Fibroblast of gingiva (primary cell): ENCODE data around the gene HSPG2.
"Not testable (repeated sequence)": the region's sequence is repeated elsewhere in the genome, so short reads cannot be mapped to it uniquely, and the experiment has no call there.

ENCODE experiments used
- DNase-seq: peaks from one replicate; pipeline ENCODE4 v3.0.0-alpha.2; 2011; ENCODE audit warnings: low read depth

HSPG2 gene

DNA sequence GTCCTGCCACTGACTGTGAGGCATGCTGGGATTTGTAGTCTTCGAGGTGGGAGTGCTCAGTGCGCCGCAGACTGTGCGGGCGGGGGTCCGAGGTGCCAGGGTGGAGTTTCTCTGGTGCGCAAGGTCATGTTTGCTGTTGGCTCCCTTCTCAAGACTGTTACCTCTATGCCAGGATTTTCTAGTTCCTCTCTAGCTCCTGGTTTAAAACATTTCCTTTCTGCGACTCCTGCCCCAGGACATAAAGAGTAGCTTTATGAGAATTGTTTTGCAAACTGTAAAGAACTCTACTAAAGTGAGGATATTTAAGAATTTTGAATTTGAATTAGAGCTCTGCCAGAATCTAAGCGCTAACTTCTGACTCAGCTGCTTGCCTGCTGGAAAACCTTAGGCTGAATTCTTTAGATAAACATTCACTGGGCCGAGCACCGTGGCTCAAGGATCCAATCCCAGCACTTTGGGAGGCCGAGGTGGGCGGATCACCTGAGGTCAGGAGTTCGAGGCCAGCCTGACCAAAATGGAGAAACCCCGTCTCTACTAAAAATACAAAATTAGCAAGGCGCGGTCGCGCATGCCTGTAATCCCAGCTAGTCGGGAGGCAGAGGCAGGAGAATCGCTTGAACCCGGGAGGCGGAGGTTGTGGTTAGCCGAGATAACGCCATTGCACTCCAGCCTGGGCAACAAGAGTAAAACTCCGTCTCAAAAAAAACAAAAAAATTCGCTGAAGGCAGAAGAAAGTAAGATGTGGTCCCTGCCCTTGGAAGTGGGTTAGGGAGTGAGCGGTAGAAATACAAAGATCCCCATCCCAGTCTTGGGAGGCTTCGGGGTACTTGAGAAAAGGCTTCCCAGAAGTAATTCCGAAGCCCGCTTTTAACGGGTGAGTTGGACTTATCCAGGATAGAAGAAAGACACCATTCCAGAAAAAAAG is 153.2 kb downstream of the HSPG2 start:
- DNase-seq: no peak

DNA sequence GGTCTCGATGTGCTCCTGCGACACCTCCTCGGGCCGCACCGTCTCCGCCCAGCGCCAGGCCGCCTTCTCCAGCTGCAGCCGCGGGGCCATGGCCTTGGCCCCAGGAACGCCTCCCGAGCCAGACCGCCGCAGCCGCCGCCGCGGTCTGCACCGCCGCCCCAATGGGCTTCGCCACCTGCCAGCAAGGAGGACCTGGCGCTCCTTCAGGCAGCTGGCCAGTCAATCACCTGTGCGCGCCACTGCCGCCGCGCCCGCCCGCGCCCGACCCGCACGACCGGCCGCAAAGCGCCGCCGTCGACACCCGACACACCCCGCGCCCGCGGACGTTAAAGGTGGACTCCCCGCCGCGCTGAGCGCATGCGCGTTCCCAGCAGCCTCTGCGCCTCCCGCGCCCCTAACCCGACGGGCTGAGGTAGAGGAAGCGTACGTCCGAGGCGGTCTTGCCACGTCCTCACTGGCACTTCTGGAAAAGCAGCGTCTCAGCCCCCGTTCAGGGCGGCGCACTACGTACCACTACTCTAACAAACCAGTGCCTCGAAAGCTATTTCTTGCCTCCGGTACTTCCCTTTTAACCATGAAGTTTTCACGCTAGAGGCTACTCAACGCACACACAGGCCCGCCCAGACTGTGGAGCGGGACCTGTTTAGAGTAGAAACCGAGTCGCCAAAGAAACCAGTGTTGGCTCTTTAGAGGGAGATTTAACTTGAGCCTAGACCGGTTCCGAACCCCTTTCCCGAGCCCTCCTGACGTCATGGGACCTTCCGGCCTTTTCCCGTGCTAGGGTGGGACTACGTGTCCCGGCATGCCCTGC is 154.0 kb downstream of the HSPG2 start, which contains the start of gene USP48:
Gene USP48 (minus strand): TSS at position 282 of the 811 bp plus-strand sequence. CDS start 192 bp downstream, at position 90.
- DNase-seq: peak; percentile 97

DNA sequence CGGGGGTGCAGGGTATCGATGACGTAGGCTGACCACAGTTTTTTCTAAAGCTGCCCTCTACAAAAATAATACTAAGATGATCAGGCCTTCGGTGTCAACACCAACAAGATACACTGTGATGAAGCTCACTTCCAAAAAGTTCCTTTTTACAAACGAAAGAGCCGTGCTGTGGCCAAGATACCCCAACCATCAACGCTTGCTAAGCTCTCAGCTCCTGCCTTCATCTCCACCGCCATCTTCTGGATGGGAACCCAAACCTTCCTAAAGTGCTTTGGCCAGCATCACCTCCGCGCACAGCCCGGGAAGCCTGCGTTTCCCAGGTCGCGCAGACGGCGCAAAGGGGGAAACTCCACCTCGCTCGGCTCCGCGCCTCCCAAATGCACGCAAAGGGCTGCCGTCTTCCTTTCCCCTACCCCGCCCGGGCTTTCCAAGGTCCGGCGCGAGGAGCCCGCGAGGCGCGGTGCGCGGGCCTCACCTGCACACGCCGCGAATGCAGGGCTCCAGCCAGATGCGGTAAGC is 154.7 kb downstream of the HSPG2 start:
- peak; percentile 55 for DNase-seq

- peak; percentile 41 for DNase-seq
Measured at GRCh38 chr1:21781815-21782348, 155.2 kb downstream of the HSPG2 start.

DNA sequence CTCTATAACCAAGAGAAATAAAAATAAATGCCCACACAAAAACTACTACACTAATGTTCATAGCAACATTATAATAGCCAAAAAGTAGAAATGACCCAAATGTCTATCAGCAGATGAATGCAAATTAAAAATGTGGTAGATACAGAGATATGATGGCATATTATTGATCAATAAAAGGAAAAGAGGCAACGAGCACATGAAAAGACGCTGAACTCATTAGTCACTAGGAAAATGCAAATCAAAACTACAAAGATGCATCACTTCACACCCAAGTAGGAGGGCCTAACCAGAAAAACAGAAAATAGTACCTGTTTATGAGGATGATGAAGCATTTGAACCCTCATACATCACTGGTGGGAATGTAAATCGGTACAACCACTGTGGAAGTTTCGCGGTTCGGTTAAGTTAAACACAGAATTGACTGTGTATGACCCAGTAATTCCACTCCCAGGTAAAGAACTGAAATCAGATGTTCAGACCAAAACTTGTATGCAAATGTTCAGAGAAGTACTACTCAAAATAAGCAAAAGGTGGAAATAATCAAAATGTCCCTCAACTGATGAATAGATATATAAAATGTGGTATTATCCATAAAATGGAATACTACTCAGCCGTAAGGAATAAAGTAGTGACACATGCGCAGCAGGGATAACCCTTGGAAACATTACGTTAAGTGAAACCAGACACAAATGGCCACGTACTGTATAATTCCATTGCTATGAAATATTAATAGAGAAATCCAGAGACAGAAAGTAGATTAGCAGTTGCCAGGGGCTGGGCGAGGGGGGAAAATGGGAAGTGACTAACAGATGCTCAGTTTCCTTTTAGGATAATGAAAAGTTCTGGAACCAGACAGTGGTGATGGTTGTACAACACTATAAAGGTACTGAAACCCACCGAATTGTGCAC is 157.2 kb downstream of the HSPG2 start:
- no peak for DNase-seq

DNA sequence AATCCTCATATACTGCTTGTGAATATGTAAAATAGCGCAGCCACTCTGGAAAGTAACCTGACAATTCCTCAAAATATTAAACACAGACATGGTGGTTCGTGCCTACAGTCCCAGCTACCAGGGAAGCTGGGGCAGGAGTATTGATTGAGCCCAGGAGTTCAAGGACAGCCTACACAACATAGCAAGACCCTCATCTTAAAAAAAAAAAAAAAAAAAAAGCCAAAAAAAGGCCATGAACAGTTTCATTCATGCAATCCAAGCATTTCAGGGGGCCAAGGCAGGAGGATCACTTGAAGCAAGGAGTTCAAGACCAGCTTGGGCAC is 158.7 kb downstream of the HSPG2 start:
- DNase-seq: no peak

- DNase-seq: not testable (repeated sequence)
Measured at GRCh38 chr1:21776925-21777324, 160.2 kb downstream of the HSPG2 start.

GRCh38 chr1:21775985-21776562 is 161.0 kb downstream of the HSPG2 start:
- peak; percentile 89 for DNase-seq

GRCh38 chr1:21775550-21775914 is 161.6 kb downstream of the HSPG2 start:
- DNase-seq: no peak

GRCh38 chr1:21774835-21775549 is 162.1 kb downstream of the HSPG2 start:
- no peak for DNase-seq

GRCh38 chr1:21773585-21773984 is 163.5 kb downstream of the HSPG2 start:
- no peak for DNase-seq
